GM06990 (cell line): ENCODE data around the gene ADAM23.

Source experiments
- DNase-seq: peaks from one replicate; pipeline ENCODE4 v3.0.0-alpha.2; 2011; ENCODE audit not compliant: insufficient read length; ENCODE audit errors: extremely low read depth
- H3K27me3 ChIP-seq: replicated peaks from 2 replicates; pipeline ENCODE4 v1.6.0; 2011; ENCODE audit warnings: low read length; ENCODE audit not compliant: control insufficient read depth, insufficient read depth
- H3K36me3 ChIP-seq: 2 replicates; pipeline ENCODE4 v1.5.1; 2011; ENCODE audit warnings: low read length; ENCODE audit not compliant: control insufficient read depth, insufficient read depth
- H3K4me3 ChIP-seq: replicated peaks from 2 replicates; pipeline ENCODE4 v1.5.1; 2011; ENCODE audit warnings: low read depth, mild to moderate bottlenecking, control low read depth, low read length
- TF ChIP-seq, protein P1 (sequence below): IDR thresholded peaks from 2 replicates; pipeline ENCODE4 v1.5.1; 2011; ENCODE audit warnings: low read length, control low read depth, mild to moderate bottlenecking, inconsistent platforms; ENCODE audit not compliant: insufficient read depth, poor library complexity, severe bottlenecking

The ADAM23 gene

GRCh38 chr2:206647985-206648384, 204.7 kb downstream of the ADAM23 start:
- TF ChIP-seq, protein P1, sequence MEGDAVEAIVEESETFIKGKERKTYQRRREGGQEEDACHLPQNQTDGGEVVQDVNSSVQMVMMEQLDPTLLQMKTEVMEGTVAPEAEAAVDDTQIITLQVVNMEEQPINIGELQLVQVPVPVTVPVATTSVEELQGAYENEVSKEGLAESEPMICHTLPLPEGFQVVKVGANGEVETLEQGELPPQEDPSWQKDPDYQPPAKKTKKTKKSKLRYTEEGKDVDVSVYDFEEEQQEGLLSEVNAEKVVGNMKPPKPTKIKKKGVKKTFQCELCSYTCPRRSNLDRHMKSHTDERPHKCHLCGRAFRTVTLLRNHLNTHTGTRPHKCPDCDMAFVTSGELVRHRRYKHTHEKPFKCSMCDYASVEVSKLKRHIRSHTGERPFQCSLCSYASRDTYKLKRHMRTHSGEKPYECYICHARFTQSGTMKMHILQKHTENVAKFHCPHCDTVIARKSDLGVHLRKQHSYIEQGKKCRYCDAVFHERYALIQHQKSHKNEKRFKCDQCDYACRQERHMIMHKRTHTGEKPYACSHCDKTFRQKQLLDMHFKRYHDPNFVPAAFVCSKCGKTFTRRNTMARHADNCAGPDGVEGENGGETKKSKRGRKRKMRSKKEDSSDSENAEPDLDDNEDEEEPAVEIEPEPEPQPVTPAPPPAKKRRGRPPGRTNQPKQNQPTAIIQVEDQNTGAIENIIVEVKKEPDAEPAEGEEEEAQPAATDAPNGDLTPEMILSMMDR: no peak
- Histone ChIP-seq H3K27me3 (no peaks in the 10 kb centered on the region; the same call in 1 of the 2 replicates), H3K36me3 (no peaks in the 10 kb centered on the region), H3K4me3 (no peak overlapping the region)
- no peak for DNase-seq

GRCh38 chr2:206657087-206657486, 213.8 kb downstream of the ADAM23 start:
- H3K27me3 ChIP-seq: no peaks in the 10 kb centered on the region
- TF ChIP-seq, protein P1: no peak
- H3K4me3 ChIP-seq: no peak overlapping the region
- DNase-seq: no peak
- no peaks in the 10 kb centered on the region for H3K36me3 ChIP-seq

DNA sequence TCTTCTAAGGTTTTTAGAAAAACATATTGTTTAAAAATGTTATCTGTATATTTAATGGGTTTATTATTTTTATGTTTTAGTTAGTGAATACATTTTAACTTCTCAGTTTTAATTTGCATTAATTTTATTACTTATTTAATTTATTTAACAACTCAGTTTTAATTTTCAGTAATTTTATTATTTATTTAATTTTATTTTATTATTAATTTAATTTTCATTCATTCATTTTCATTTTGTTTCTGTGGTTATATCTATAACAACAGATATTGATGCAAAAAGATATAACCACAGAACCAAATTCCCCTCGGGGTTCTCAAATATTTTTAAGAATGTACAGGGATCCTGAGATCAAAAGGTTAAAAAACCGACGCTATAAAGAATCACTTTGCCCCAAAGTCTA, 221.9 kb downstream of the ADAM23 start:
- TF ChIP-seq, protein P1: no peak
- no peak for DNase-seq
- H3K27me3 ChIP-seq: no peaks in the 10 kb centered on the region; the same call in 1 of the 2 replicates
- H3K36me3 ChIP-seq: no peaks in the 10 kb centered on the region
- H3K4me3 ChIP-seq: no peak overlapping the region
